ENCODE data around the gene CHRNA3. TPM values are rescaled to one million over a fixed set of nuclear protein-coding genes. Genes with fewer than 3 reads are reported as not detected.

CHRNA3 gene
- polyA plus RNA-seq, 1 donor (not counting 4 experiments of a cell fraction or from before 2014, with no cell fraction given): not detected

DNA sequence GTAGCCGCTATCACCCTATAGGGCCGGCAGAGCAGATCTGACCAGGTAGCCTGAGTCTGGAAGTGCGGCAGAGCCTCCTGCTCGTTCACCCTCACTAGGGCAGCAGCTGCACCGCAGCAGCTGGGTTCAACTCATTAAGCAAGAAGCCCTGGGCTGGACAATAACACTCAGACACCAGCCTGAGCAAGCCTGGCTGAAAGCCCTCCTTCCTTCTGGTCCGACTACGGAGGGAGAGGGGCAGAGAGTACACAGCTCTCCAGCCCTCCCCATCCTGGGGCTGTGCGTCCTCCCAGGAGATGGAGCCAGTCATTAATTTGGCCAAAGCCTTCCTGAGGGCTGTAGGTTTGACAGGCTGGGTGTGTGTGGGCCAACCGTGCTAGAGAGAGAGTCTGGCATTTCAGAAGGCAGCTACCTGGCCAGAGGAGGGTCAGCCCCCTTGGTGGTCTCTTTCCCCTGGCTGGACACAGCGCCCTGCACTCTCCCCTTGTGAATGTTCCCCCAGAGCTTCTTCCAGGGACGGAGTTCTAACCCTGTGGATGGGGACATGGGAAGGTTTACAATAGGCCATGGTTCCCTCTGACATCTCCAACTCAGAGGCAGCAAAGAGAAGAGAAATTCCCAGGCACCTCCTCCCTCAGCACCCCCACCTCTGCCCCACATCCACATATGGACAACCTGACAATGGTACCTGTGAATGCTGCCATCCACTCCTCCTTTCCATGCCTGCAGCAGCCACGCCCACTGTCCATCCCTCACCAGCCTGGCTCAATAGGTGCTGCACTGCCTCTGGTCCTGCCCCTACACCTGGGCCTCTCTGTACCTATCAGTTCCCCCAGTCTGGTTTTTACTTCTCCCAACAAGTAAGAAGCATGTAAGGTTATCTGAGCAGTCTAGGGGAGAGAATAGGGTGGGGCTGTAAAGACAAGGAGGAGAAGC lies 13.7 kb upstream of the CHRNA3 start:
- FAIRE-seq (no peak), DNase-seq (ENCODE audit: low read depth, low spot score) (no peak)
- Histone ChIP-seq H3K9ac (ENCODE audit: control insufficient read depth, extremely low read depth, insufficient read depth, low read length) (no peak overlapping the region), H2AFZ (ENCODE audit: control insufficient read depth, low read length) (no peak overlapping the region), H4K20me1 (ENCODE audit: control insufficient read depth, extremely low read depth, insufficient read depth, low read length) (no peaks in the 10 kb centered on the region), H3K27ac (ENCODE audit: control insufficient read depth, insufficient read depth, low read length) (no peak overlapping the region), H3K4me2 (ENCODE audit: control insufficient read depth, extremely low read depth, insufficient read depth, low read depth, low read length) (no peak overlapping the region), H3K36me3 (ENCODE audit: control insufficient read depth in 2 of 2, extremely low read depth in 1 of 2, insufficient read depth in 2 of 2, low read length in 2 of 2) (no peaks in the 10 kb centered on the region), H3K79me2 (ENCODE audit: control insufficient read depth, insufficient read depth, low read length) (no peaks in the 10 kb centered on the region), H3K9me1 (ENCODE audit: control insufficient read depth, extremely low read depth, insufficient read depth, low read length) (no peaks in the 10 kb centered on the region), H3K9me3 (ENCODE audit: control insufficient read depth, low read depth, low read length) (peaks cover 5% of the 10 kb centered on the region), H3K27me3 (ENCODE audit: control insufficient read depth, extremely low read depth, insufficient read depth, low read length) (no peaks in the 10 kb centered on the region), H3K4me1 (ENCODE audit: control insufficient read depth, extremely low read depth, insufficient read depth, low read length) (no peaks in the 10 kb centered on the region), H3K4me3 (ENCODE audit: control insufficient read depth in 2 of 3, extremely low read depth in 1 of 3, insufficient read depth in 2 of 3, low read depth in 1 of 3, low read length in 3 of 3) (no peak overlapping the region)
- TF ChIP-seq, protein P1, sequence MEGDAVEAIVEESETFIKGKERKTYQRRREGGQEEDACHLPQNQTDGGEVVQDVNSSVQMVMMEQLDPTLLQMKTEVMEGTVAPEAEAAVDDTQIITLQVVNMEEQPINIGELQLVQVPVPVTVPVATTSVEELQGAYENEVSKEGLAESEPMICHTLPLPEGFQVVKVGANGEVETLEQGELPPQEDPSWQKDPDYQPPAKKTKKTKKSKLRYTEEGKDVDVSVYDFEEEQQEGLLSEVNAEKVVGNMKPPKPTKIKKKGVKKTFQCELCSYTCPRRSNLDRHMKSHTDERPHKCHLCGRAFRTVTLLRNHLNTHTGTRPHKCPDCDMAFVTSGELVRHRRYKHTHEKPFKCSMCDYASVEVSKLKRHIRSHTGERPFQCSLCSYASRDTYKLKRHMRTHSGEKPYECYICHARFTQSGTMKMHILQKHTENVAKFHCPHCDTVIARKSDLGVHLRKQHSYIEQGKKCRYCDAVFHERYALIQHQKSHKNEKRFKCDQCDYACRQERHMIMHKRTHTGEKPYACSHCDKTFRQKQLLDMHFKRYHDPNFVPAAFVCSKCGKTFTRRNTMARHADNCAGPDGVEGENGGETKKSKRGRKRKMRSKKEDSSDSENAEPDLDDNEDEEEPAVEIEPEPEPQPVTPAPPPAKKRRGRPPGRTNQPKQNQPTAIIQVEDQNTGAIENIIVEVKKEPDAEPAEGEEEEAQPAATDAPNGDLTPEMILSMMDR (optimal IDR thresholded peaks at IDR 0.05 in 1 of 3, IDR thresholded peaks at IDR 0.05 in 1 of 3, conservative IDR thresholded peaks at IDR 0.05 in 1 of 3; ENCODE audit: extremely low read depth in 1 of 3, insufficient read depth in 2 of 3, low read length in 3 of 3): no peak
- dilution Hi-C loops (cut with MboI; ENCODE audit: extremely low pct_ligation_motif_present, low sequenced_read_pairs): no loop called here

DNA sequence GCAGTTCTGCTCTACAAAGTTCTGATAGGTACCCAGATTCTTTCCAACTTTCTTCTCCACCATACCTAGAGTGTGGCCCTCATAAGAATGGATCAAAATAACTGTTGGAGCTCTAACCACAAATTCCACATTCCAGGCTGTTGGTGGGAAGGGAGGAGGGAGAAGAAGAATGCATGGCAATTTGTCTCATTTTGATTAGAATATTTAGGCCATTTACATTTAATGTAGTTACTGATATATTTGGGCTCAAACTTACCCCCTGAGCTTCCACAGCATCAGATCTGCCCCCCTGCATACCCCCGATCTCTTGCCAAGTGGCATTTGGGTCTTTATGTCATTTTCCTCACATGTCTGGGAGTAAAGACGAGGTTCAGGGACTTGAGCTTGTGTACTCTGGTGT lies 12.6 kb upstream of the CHRNA3 start:
- no peak for FAIRE-seq
- dilution Hi-C loops (cut with MboI; ENCODE audit: extremely low pct_ligation_motif_present, low sequenced_read_pairs): no loop called here
- TF ChIP-seq EZH2 (IDR thresholded peaks at IDR 0.05; ENCODE audit: low read length): no peak
- TF ChIP-seq, protein P1 (optimal IDR thresholded peaks at IDR 0.05 in 1 of 3, IDR thresholded peaks at IDR 0.05 in 1 of 3, conservative IDR thresholded peaks at IDR 0.05 in 1 of 3; ENCODE audit: extremely low read depth in 1 of 3, insufficient read depth in 2 of 3, low read length in 3 of 3): no peak

More for the DNA sequence above, 12.6 kb upstream of the CHRNA3 start:
- Histone ChIP-seq H3K36me3 (ENCODE audit: control insufficient read depth in 2 of 2, extremely low read depth in 1 of 2, insufficient read depth in 2 of 2, low read length in 2 of 2) (no peaks in the 10 kb centered on the region), H3K27me3 (ENCODE audit: control insufficient read depth, extremely low read depth, insufficient read depth, low read length) (peaks cover 5% of the 10 kb centered on the region), H3K4me2 (ENCODE audit: control insufficient read depth, extremely low read depth, insufficient read depth, low read depth, low read length) (no peak overlapping the region), H3K4me3 (ENCODE audit: control insufficient read depth in 2 of 3, extremely low read depth in 1 of 3, insufficient read depth in 2 of 3, low read depth in 1 of 3, low read length in 3 of 3) (no peak overlapping the region), H3K9me3 (ENCODE audit: control insufficient read depth, low read depth, low read length) (peaks cover 5% of the 10 kb centered on the region), H3K9ac (ENCODE audit: control insufficient read depth, extremely low read depth, insufficient read depth, low read length) (no peak overlapping the region), H3K4me1 (ENCODE audit: control insufficient read depth, extremely low read depth, insufficient read depth, low read length) (peaks cover 6% of the 10 kb centered on the region), H3K27ac (ENCODE audit: control insufficient read depth, insufficient read depth, low read length) (no peak overlapping the region), H4K20me1 (ENCODE audit: control insufficient read depth, extremely low read depth, insufficient read depth, low read length) (no peaks in the 10 kb centered on the region), H3K79me2 (ENCODE audit: control insufficient read depth, insufficient read depth, low read length) (no peaks in the 10 kb centered on the region), H3K9me1 (ENCODE audit: control insufficient read depth, extremely low read depth, insufficient read depth, low read length) (no peaks in the 10 kb centered on the region), H2AFZ (ENCODE audit: control insufficient read depth, low read length) (no peak overlapping the region)
- no peak for DNase-seq (ENCODE audit: low read depth, low spot score)

All from keratinocyte (primary cell).